ENCODE results near the gene COPS9. TPM values are rescaled to one million over a fixed set of nuclear protein-coding genes. Genes with fewer than 3 reads are reported as not detected.

Gene COPS9
- total RNA-seq, 1 donor: 70.2 TPM

DNA sequence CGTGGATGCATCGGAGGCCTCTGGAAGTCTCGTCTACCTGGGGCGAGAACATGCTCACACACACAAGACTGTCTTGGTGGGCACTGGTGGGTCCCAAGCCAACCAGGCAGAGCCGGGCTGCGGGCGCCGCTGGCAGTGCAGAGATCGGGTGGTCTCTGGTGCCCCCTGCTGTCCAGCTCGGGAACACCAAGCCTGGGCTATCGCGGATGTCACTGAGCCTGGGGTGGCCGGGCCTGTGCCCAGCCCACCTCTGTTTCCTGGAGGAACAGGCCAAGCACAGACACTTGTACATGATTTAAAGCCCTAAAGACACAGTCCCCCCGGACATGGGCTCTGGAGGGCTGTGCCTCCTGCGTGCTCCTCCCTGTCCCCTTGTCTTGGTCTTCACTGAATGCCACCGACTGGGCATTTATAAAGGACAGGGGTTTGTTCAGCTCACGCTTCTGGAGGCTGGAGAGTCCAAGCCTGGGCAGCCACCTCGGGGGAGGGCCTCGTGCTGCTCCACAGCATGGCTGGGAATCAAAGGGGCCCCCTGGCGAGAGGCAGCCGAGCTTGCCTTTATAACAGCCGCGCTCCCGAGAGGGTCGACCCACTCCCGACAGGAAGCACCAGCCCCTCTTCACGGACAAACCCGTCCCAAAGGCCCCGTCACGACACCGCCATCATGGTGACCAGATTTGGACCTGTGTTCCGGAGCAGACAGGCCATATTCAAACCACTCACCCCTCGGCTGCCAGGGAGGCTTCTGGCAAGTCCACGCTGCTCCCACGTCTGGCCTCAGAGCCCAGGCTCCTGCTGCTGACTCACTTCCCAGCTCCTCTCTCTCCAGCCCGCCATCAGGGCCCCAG lies 7.9 kb upstream of the COPS9 start:
- H3K79me2 ChIP-seq (ENCODE audit: insufficient read depth, low read length): no peaks in the 10 kb centered on the region
- TF ChIP-seq, protein P1, sequence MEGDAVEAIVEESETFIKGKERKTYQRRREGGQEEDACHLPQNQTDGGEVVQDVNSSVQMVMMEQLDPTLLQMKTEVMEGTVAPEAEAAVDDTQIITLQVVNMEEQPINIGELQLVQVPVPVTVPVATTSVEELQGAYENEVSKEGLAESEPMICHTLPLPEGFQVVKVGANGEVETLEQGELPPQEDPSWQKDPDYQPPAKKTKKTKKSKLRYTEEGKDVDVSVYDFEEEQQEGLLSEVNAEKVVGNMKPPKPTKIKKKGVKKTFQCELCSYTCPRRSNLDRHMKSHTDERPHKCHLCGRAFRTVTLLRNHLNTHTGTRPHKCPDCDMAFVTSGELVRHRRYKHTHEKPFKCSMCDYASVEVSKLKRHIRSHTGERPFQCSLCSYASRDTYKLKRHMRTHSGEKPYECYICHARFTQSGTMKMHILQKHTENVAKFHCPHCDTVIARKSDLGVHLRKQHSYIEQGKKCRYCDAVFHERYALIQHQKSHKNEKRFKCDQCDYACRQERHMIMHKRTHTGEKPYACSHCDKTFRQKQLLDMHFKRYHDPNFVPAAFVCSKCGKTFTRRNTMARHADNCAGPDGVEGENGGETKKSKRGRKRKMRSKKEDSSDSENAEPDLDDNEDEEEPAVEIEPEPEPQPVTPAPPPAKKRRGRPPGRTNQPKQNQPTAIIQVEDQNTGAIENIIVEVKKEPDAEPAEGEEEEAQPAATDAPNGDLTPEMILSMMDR (IDR thresholded peaks at IDR 0.05; ENCODE audit: extremely low read depth, low read depth, low read length): peak; percentile 81
- peak overlapping the region; percentile 23 for H3K4me2 ChIP-seq (ENCODE audit: insufficient read depth, low read length)
- no peaks in the 10 kb centered on the region for H3K36me3 ChIP-seq (ENCODE audit: insufficient read depth, low read length)
- peak overlapping the region; percentile 72 for H2AFZ ChIP-seq (ENCODE audit: low read length)
- no peak overlapping the region for H3K27ac ChIP-seq (ENCODE audit: low read depth, low read length)
- peaks cover 18% of the 10 kb centered on the region for H3K27me3 ChIP-seq (ENCODE audit: insufficient read depth, low read length)
- H4K20me1 ChIP-seq (ENCODE audit: insufficient read depth, low read length): no peaks in the 10 kb centered on the region
- no peaks in the 10 kb centered on the region for H3K9me3 ChIP-seq (ENCODE audit: low read depth, low read length)
- no peak overlapping the region for H3K4me3 ChIP-seq (ENCODE audit: insufficient read depth, low read length)
- DNase-seq (ENCODE audit: insufficient read length, low spot score, missing footprints): peak; percentile 98
- H3K4me1 ChIP-seq (ENCODE audit: insufficient read depth, low read length): no peaks in the 10 kb centered on the region

DNA sequence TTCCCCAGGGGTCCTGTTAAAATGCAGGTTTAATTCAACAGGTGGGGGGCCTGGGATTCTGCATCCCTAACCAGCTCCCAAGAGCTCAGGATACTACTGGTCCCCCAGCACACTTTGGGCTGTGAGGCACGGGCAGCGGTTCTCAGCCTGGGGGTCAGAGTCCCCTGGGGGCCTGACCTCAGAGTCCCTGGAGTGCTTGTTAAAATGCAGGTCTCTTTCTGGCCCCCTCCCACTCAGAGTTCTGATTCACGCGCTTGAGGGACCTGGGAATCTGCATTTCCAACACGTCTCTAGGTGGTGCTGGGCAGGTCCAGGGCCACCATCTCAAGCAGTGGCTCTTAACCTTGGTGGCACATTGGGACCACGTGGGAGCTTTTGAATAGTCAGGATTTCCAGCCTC lies 7.2 kb upstream of the COPS9 start:
- Histone ChIP-seq H3K79me2 (ENCODE audit: insufficient read depth, low read length) (no peaks in the 10 kb centered on the region), H2AFZ (ENCODE audit: low read length) (no peak overlapping the region), H4K20me1 (ENCODE audit: insufficient read depth, low read length) (no peaks in the 10 kb centered on the region), H3K4me2 (ENCODE audit: insufficient read depth, low read length) (no peak overlapping the region), H3K27me3 (ENCODE audit: insufficient read depth, low read length) (peaks cover 18% of the 10 kb centered on the region), H3K4me3 (ENCODE audit: insufficient read depth, low read length) (no peak overlapping the region), H3K9me3 (ENCODE audit: low read depth, low read length) (no peaks in the 10 kb centered on the region), H3K36me3 (ENCODE audit: insufficient read depth, low read length) (no peaks in the 10 kb centered on the region), H3K4me1 (ENCODE audit: insufficient read depth, low read length) (no peaks in the 10 kb centered on the region), H3K27ac (ENCODE audit: low read depth, low read length) (no peak overlapping the region)
- TF ChIP-seq, protein P1 (IDR thresholded peaks at IDR 0.05; ENCODE audit: extremely low read depth, low read depth, low read length): no peak
- DNase-seq (ENCODE audit: insufficient read length, low spot score, missing footprints): no peak

DNA sequence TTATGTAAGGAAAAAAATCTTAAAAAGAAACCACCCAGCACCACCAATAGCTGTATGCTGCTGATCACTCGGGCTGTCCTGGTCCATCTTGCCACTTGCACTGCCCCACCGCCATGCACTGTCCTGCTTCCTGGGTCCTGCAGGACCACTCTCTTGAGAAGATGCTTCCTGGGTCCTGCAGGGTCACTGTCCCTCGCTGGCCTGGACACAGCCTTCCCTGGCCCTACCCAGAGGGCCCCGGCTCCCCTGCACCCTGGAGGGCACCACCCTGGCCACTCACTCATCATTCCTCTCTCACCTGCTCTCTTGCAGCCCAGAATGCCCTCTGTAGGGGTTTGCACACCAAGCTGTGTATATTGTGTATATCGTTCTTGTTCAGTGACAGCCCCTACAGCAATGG lies 6.8 kb upstream of the COPS9 start:
- H4K20me1 ChIP-seq (ENCODE audit: insufficient read depth, low read length): no peaks in the 10 kb centered on the region
- TF ChIP-seq, protein P1 (IDR thresholded peaks at IDR 0.05; ENCODE audit: extremely low read depth, low read depth, low read length): no peak
- H3K79me2 ChIP-seq (ENCODE audit: insufficient read depth, low read length): no peaks in the 10 kb centered on the region
- peaks cover 18% of the 10 kb centered on the region for H3K27me3 ChIP-seq (ENCODE audit: insufficient read depth, low read length)
- peak; percentile 78 for DNase-seq (ENCODE audit: insufficient read length, low spot score, missing footprints)
- no peak overlapping the region for H3K4me3 ChIP-seq (ENCODE audit: insufficient read depth, low read length)
- H2AFZ ChIP-seq (ENCODE audit: low read length): no peak overlapping the region
- no peak overlapping the region for H3K27ac ChIP-seq (ENCODE audit: low read depth, low read length)
- no peaks in the 10 kb centered on the region for H3K9me3 ChIP-seq (ENCODE audit: low read depth, low read length)
- no peaks in the 10 kb centered on the region for H3K36me3 ChIP-seq (ENCODE audit: insufficient read depth, low read length)
- no peaks in the 10 kb centered on the region for H3K4me1 ChIP-seq (ENCODE audit: insufficient read depth, low read length)
- no peak overlapping the region for H3K4me2 ChIP-seq (ENCODE audit: insufficient read depth, low read length)

DNA sequence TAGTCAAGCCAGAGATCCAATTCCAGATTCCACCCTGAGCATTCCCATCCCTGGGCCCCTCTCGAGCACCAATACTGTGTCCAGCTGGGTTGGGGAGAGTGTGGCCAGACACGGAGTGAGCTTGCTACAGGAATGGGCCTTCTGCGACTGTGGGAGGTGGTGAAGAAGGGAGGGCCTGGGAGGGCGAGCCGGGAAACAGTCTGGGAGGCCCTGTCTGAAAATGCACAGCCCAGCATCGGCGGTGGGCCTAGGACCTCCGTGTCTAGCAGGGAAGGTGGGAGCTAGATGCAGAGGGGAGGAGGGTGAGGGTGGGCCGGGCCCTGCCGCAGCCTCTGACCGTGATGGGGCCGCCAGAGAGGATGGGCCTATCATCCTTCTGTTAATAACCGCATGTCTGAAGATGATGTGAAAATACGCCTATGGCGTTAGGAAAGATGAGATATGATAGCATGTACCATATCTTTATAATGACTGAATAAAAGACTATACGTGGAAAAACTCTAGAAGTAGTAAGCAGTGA lies 6.2 kb upstream of the COPS9 start:
- Histone ChIP-seq H3K4me2 (ENCODE audit: insufficient read depth, low read length) (no peak overlapping the region), H3K4me1 (ENCODE audit: insufficient read depth, low read length) (no peaks in the 10 kb centered on the region), H3K79me2 (ENCODE audit: insufficient read depth, low read length) (no peaks in the 10 kb centered on the region), H4K20me1 (ENCODE audit: insufficient read depth, low read length) (no peaks in the 10 kb centered on the region), H3K27ac (ENCODE audit: low read depth, low read length) (no peak overlapping the region), H3K4me3 (ENCODE audit: insufficient read depth, low read length) (no peak overlapping the region), H2AFZ (ENCODE audit: low read length) (no peak overlapping the region), H3K9me3 (ENCODE audit: low read depth, low read length) (no peaks in the 10 kb centered on the region), H3K27me3 (ENCODE audit: insufficient read depth, low read length) (peaks cover 18% of the 10 kb centered on the region), H3K36me3 (ENCODE audit: insufficient read depth, low read length) (no peaks in the 10 kb centered on the region)
- TF ChIP-seq, protein P1 (IDR thresholded peaks at IDR 0.05; ENCODE audit: extremely low read depth, low read depth, low read length): no peak
- DNase-seq (ENCODE audit: insufficient read length, low spot score, missing footprints): peak; percentile 71

All from osteoblast (primary cell).